ENCODE data around the gene CCDC181.

DNA sequence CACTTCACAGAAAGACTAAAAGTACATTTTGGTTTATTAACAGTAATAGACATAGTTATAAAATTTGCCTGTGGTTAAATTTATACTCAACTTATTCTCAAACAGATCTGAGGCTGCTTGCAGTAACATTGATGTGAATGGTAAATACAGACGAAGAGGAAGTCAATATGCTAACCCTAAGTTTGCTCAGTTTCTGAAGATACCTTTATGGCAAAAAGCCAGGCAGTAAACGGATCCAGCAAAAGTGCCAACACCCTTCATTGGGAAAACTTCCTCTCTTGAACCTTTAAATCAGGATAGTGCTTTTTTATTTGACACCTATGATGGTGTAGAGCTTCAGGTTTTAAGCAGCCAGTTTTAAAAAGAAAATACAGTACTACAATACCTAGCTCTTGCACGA lies 16.6 kb upstream of the CCDC181 start:
- TF ChIP-seq, protein P1, sequence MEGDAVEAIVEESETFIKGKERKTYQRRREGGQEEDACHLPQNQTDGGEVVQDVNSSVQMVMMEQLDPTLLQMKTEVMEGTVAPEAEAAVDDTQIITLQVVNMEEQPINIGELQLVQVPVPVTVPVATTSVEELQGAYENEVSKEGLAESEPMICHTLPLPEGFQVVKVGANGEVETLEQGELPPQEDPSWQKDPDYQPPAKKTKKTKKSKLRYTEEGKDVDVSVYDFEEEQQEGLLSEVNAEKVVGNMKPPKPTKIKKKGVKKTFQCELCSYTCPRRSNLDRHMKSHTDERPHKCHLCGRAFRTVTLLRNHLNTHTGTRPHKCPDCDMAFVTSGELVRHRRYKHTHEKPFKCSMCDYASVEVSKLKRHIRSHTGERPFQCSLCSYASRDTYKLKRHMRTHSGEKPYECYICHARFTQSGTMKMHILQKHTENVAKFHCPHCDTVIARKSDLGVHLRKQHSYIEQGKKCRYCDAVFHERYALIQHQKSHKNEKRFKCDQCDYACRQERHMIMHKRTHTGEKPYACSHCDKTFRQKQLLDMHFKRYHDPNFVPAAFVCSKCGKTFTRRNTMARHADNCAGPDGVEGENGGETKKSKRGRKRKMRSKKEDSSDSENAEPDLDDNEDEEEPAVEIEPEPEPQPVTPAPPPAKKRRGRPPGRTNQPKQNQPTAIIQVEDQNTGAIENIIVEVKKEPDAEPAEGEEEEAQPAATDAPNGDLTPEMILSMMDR (IDR thresholded peaks at IDR 0.05; ENCODE audit: low read depth, low read length, missing input control), result no peak
- TF ChIP-seq, protein P2, sequence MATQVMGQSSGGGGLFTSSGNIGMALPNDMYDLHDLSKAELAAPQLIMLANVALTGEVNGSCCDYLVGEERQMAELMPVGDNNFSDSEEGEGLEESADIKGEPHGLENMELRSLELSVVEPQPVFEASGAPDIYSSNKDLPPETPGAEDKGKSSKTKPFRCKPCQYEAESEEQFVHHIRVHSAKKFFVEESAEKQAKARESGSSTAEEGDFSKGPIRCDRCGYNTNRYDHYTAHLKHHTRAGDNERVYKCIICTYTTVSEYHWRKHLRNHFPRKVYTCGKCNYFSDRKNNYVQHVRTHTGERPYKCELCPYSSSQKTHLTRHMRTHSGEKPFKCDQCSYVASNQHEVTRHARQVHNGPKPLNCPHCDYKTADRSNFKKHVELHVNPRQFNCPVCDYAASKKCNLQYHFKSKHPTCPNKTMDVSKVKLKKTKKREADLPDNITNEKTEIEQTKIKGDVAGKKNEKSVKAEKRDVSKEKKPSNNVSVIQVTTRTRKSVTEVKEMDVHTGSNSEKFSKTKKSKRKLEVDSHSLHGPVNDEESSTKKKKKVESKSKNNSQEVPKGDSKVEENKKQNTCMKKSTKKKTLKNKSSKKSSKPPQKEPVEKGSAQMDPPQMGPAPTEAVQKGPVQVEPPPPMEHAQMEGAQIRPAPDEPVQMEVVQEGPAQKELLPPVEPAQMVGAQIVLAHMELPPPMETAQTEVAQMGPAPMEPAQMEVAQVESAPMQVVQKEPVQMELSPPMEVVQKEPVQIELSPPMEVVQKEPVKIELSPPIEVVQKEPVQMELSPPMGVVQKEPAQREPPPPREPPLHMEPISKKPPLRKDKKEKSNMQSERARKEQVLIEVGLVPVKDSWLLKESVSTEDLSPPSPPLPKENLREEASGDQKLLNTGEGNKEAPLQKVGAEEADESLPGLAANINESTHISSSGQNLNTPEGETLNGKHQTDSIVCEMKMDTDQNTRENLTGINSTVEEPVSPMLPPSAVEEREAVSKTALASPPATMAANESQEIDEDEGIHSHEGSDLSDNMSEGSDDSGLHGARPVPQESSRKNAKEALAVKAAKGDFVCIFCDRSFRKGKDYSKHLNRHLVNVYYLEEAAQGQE (IDR thresholded peaks at IDR 0.05), result no peak
- no peak for TF ChIP-seq HNF4G (IDR thresholded peaks at IDR 0.05)
- TF ChIP-seq TAF1 (conservative IDR thresholded peaks at IDR 0.05), result no peak
- no peak for TF ChIP-seq RAD21 (IDR thresholded peaks at IDR 0.05)
- no peak for TF ChIP-seq SP1 (IDR thresholded peaks at IDR 0.05)

All from liver (tissue), 3 donors.